IMR-90 (cell line): ENCODE data around the gene COL5A1. TPM values are rescaled to one million over a fixed set of nuclear protein-coding genes. Genes with fewer than 3 reads are reported as not detected.

Source experiments
- ATAC-seq: fragments of 200-7000 bp; cut with Tn5 transposase; 2 replicates; pipeline ENCODE4 v1.9.1; 2020; ENCODE audit warnings: low read depth, mild to moderate bottlenecking, moderate library complexity
- BruUV-seq: library from RNA; stranded (reverse); fragments of 400-500 nt; replicated peaks from 2 replicates; lab custom pipeline; 2021; lab: Mats Ljungman, UMichigan
- CTCF ChIA-PET: fragments of 300-600 bp; formaldehyde crosslinking; extraction: SDS; loops from one replicate; lab custom pipeline; 2021; ENCODE audit warnings: antibody characterized with exemption; lab: Yijun Ruan, JAX
- POLR2A ChIA-PET: fragments of 300-600 bp; sonication (Branson Sonifier 250); formaldehyde crosslinking; loops from one replicate; lab custom pipeline; 2022; ENCODE audit warnings: antibody characterized with exemption; ENCODE audit not compliant: unreplicated experiment; lab: Charles Lee
- DNase-seq: peaks from one replicate; pipeline ENCODE4 v3.0.0; 2013
- H2AFZ ChIP-seq: replicated peaks from 2 replicates; pipeline ENCODE3; 2013; ENCODE audit warnings: low read length, mild to moderate bottlenecking; ENCODE audit not compliant: poor library complexity
- H2AK5ac ChIP-seq: 2 replicates; pipeline ENCODE4 v1.6.1; 2013; ENCODE audit warnings: low read depth, low read length, inconsistent platforms
- H2AK9ac ChIP-seq: replicated peaks from 2 replicates; pipeline ENCODE3; 2013; ENCODE audit warnings: mild to moderate bottlenecking, low read depth, low read length, moderate library complexity; ENCODE audit not compliant: poor library complexity
- H2BK120ac ChIP-seq: 2 replicates; pipeline ENCODE4 v1.6.1; 2013; ENCODE audit warnings: low read depth, low read length, inconsistent platforms
- H2BK15ac ChIP-seq: 3 replicates; pipeline ENCODE4 v1.6.1; 2013; ENCODE audit warnings: low read depth, low read length, inconsistent platforms
- H2BK20ac ChIP-seq: 2 replicates; pipeline ENCODE4 v1.6.1; 2013; ENCODE audit warnings: low read depth, mild to moderate bottlenecking, inconsistent platforms, low read length, moderate library complexity
- H2BK5ac ChIP-seq: 2 replicates; pipeline ENCODE4 v1.6.1; 2013; ENCODE audit warnings: mild to moderate bottlenecking, low read depth, low read length, inconsistent platforms; ENCODE audit not compliant: poor library complexity, severe bottlenecking
- H3K14ac ChIP-seq: replicated peaks from 2 replicates; pipeline ENCODE4 v1.6.1; 2013; ENCODE audit warnings: low read depth, low read length, inconsistent platforms
- H3K18ac ChIP-seq: 2 replicates; pipeline ENCODE4 v1.6.1; 2013; ENCODE audit warnings: low read depth, low read length, control low read depth
- H3K23ac ChIP-seq: 2 replicates; pipeline ENCODE4 v1.6.1; 2013; ENCODE audit warnings: low read depth, low read length, inconsistent platforms
- H3K27ac ChIP-seq: 2 replicates; pipeline ENCODE4 v1.5.1; 2013; ENCODE audit warnings: mild to moderate bottlenecking, control low read depth, low read length; ENCODE audit not compliant: insufficient read depth
- H3K27me3 ChIP-seq: 2 replicates; pipeline ENCODE4 v1.6.1; 2013; ENCODE audit warnings: low read length; ENCODE audit not compliant: control insufficient read depth, insufficient read depth
- H3K36me3 ChIP-seq: 2 replicates; pipeline ENCODE4 v1.6.1; 2013; ENCODE audit warnings: low read length, mixed read lengths; ENCODE audit not compliant: control insufficient read depth, insufficient read depth
- H3K4ac ChIP-seq: 2 replicates; pipeline ENCODE4 v1.6.1; 2013; ENCODE audit warnings: low read depth, low read length, inconsistent platforms
- H3K4me1 ChIP-seq: 2 replicates; pipeline ENCODE4 v1.6.1; 2013; ENCODE audit warnings: low read length, mixed read lengths; ENCODE audit not compliant: control insufficient read depth, insufficient read depth
- H3K4me2 ChIP-seq: 2 replicates; pipeline ENCODE4 v1.6.1; 2013; ENCODE audit warnings: low read depth, mild to moderate bottlenecking, control low read depth, low read length, moderate library complexity
- H3K4me3 ChIP-seq: 2 replicates; pipeline ENCODE4 v1.5.1; 2013; ENCODE audit warnings: low read depth, mild to moderate bottlenecking, control low read depth, low read length, moderate library complexity; ENCODE audit not compliant: insufficient read depth
- H3K56ac ChIP-seq: 2 replicates; pipeline ENCODE4 v1.6.1; 2013; ENCODE audit warnings: low read length, inconsistent platforms; ENCODE audit not compliant: insufficient read depth; ENCODE audit errors: extremely low read depth
- H3K79me1 ChIP-seq, 2 experiments: 2 replicates each; pipeline ENCODE4 v1.6.1; 2013; ENCODE audit warnings: low read length in 2 of 2, inconsistent platforms in 1 of 2, low read depth in 1 of 2
- H3K9ac ChIP-seq: 2 replicates; pipeline ENCODE4 v1.6.1; 2013; ENCODE audit warnings: low read depth, low read length, control low read depth
- H3K9me1 ChIP-seq: 2 replicates; pipeline ENCODE4 v1.6.1; 2013; ENCODE audit warnings: low read length, inconsistent platforms; ENCODE audit not compliant: insufficient read depth
- H3K9me3 ChIP-seq: 2 replicates; pipeline ENCODE4 v1.6.1; 2013; ENCODE audit warnings: low read length; ENCODE audit not compliant: control insufficient read depth, insufficient read depth
- H4K20me1 ChIP-seq: 2 replicates; pipeline ENCODE4 v1.6.1; 2013; ENCODE audit warnings: low read length, inconsistent platforms; ENCODE audit not compliant: insufficient read depth
- H4K5ac ChIP-seq: 2 replicates; pipeline ENCODE4 v1.6.1; 2013; ENCODE audit warnings: mild to moderate bottlenecking, low read depth, low read length, control low read depth
- H4K8ac ChIP-seq, 2 experiments: 2 replicates each; pipeline ENCODE4 v1.6.1; 2013; ENCODE audit warnings: low read depth in 2 of 2, low read length in 2 of 2, control low read depth in 1 of 2, inconsistent platforms in 1 of 2
- H4K91ac ChIP-seq: 2 replicates; pipeline ENCODE4 v1.6.1; 2013; ENCODE audit warnings: low read depth, low read length, inconsistent platforms; ENCODE audit not compliant: insufficient read depth
- BHLHE40 ChIP-seq: fragments of 150-350 bp; IDR thresholded peaks from 2 replicates; pipeline ENCODE4 v1.6.1; 2016; ENCODE audit warnings: mild to moderate bottlenecking, low read depth, low read length
- FOS ChIP-seq: fragments of 150-350 bp; IDR thresholded peaks from 2 replicates; pipeline ENCODE4 v1.6.1; 2016; ENCODE audit warnings: low read depth, low read length
- MAFK ChIP-seq: IDR thresholded peaks from 2 replicates; pipeline ENCODE4 v1.6.1; 2012; ENCODE audit warnings: low read depth, low read length, improper control_type of control experiment
- NFE2L2 ChIP-seq: fragments of 150-350 bp; IDR thresholded peaks from 2 replicates; pipeline ENCODE4 v1.6.1; 2016; ENCODE audit warnings: low read depth, mild to moderate bottlenecking, low read length
- POLR2A ChIP-seq: IDR thresholded peaks from 2 replicates; pipeline ENCODE4 v1.6.1; 2012; ENCODE audit warnings: mild to moderate bottlenecking, low read depth, low read length
- RAD21 ChIP-seq: IDR thresholded peaks from 2 replicates; pipeline ENCODE4 v1.6.1; 2012; ENCODE audit warnings: low read length, improper control_type of control experiment
- RCOR1 ChIP-seq: IDR thresholded peaks from 2 replicates; pipeline ENCODE4 v1.6.1; 2012; ENCODE audit warnings: mild to moderate bottlenecking, low read length, improper control_type of control experiment; ENCODE audit not compliant: insufficient replicate concordance
- WGBS, 2 experiments: methylation state at CpG; one replicate each; pipeline versions ENCODE4 v1.1.5 to v1.1.7; 2013; ENCODE audit warnings: missing lambda C conversion rate in 2 of 2; ENCODE audit not compliant: insufficient read length in 1 of 2; ENCODE audit errors: extremely low coverage in 2 of 2; 5-methylcytosine and 5-hydroxymethylcytosine counted together
- dilution Hi-C: fragments of 300-500 bp; cut with HindIII; formaldehyde crosslinking; loops from one replicate; pipeline ENCODE4 v1.14.3; 2018; ENCODE audit warnings: low sequenced_read_pairs; ENCODE audit not compliant: unreplicated experiment
- in situ Hi-C: fragments of 300-500 bp; cut with MboI; formaldehyde crosslinking; loops from 3 replicates; pipeline ENCODE4 v1.14.3; 2019; ENCODE audit warnings: low sequenced_read_pairs, inconsistent platforms, mixed read lengths
- intact Hi-C: fragments of 100-400 bp; cut with micrococcal nuclease; formaldehyde crosslinking; loops from 2 replicates; pipeline ENCODE4 v1.10.0; 2022
- polyA plus RNA-seq, 3 experiments: library from polyadenylated mRNA; depleted of rRNA; stranded (reverse); fragments of >200 nt; gene quantifications; 2 replicates each; pipeline ENCODE4 v1.2.3, GENCODE V29; 2012; ENCODE audit warnings: low replicate concordance in 1 of 3
- total RNA-seq: library from RNA; depleted of rRNA; stranded (reverse); fragments of >200 nt; gene quantifications from 2 replicates; pipeline ENCODE4 v1.2.3, GENCODE V29; 2012
- TF ChIP-seq, protein P1 (sequence below): fragments of 150-350 bp; IDR thresholded peaks from 2 replicates; pipeline ENCODE4 v1.6.1; 2017; ENCODE audit warnings: mild to moderate bottlenecking, antibody characterized with exemption, low read length, low read depth
- TF ChIP-seq, protein P2 (sequence below): conservative IDR thresholded peaks from 2 replicates; pipeline ENCODE4 v1.5.1; 2012; ENCODE audit warnings: mild to moderate bottlenecking, low read depth, low read length, improper control_type of control experiment

Gene COL5A1
- total and polyA plus RNA-seq, 2 of the 4 experiments (the other 2 are of a cell fraction), result 19.2 to 173 TPM

DNA sequence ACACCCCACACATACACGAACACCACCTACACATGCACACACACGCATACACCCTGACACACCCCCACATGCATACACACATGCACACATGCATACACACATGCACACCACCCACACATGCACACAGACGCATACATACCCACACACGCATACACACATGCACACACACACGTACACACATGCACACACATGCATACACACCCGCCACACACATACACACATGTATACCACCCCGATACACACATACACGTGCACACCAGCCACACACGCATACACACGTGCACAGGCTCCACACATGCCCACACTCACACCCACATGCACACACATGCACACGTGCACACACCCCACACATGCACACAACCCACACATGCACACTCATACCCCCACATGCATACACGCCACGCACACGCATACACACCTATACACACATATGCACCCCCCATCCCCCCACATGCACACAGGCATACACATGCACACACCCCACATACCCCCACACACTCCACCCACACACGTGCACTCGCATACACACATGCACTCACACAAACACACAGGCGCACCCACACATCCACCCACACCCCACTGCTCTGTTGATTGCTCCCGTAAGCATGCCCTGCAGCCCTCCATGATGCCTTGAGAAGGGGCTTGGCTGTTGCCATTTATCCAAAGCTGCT, 119.3 kb downstream of the COL5A1 start:
- Histone ChIP-seq H2AFZ (peak overlapping the region; percentile 56), H3K27me3 (no peaks in the 10 kb centered on the region), H2BK15ac (no peak overlapping the region), H2BK120ac (no peak overlapping the region), H3K18ac (no peak overlapping the region), H3K27ac (no peak overlapping the region), H3K14ac (no peak overlapping the region), H4K8ac (no peak overlapping the region), H3K36me3 (peaks cover 90% of the 10 kb centered on the region), H3K9me1 (peaks cover 19% of the 10 kb centered on the region), H3K23ac (no peak overlapping the region), H4K91ac (no peak overlapping the region), H2BK5ac (peak overlapping the region; percentile 81), H3K9ac (no peak overlapping the region), H3K4ac (no peak overlapping the region), H4K20me1 (peaks cover 74% of the 10 kb centered on the region), H2AK5ac (no peak overlapping the region), H2AK9ac (peak overlapping the region; percentile 66), H3K79me1 (peaks cover 15 to 61% of the 10 kb centered on the region in 2 experiments), H3K4me3 (no peak overlapping the region), H3K4me2 (no peak overlapping the region), H4K5ac (no peak overlapping the region), H3K56ac (no peak overlapping the region), H3K9me3 (no peaks in the 10 kb centered on the region), H2BK20ac (no peak overlapping the region), H3K4me1 (no peaks in the 10 kb centered on the region)
- ChIA-PET POLR2A (no interaction called here), CTCF (no interaction called here)
- dilution Hi-C loops (no loop called here), intact Hi-C loops (no loop called here), in situ Hi-C loops (no loop called here)
- no peak for TF ChIP-seq MAFK
- no peak for TF ChIP-seq RAD21
- no peak for TF ChIP-seq RCOR1
- no peak for TF ChIP-seq NFE2L2
- TF ChIP-seq, protein P1, sequence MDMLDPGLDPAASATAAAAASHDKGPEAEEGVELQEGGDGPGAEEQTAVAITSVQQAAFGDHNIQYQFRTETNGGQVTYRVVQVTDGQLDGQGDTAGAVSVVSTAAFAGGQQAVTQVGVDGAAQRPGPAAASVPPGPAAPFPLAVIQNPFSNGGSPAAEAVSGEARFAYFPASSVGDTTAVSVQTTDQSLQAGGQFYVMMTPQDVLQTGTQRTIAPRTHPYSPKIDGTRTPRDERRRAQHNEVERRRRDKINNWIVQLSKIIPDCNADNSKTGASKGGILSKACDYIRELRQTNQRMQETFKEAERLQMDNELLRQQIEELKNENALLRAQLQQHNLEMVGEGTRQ, result no peak
- TF ChIP-seq, protein P2, sequence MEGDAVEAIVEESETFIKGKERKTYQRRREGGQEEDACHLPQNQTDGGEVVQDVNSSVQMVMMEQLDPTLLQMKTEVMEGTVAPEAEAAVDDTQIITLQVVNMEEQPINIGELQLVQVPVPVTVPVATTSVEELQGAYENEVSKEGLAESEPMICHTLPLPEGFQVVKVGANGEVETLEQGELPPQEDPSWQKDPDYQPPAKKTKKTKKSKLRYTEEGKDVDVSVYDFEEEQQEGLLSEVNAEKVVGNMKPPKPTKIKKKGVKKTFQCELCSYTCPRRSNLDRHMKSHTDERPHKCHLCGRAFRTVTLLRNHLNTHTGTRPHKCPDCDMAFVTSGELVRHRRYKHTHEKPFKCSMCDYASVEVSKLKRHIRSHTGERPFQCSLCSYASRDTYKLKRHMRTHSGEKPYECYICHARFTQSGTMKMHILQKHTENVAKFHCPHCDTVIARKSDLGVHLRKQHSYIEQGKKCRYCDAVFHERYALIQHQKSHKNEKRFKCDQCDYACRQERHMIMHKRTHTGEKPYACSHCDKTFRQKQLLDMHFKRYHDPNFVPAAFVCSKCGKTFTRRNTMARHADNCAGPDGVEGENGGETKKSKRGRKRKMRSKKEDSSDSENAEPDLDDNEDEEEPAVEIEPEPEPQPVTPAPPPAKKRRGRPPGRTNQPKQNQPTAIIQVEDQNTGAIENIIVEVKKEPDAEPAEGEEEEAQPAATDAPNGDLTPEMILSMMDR, result no peak
- TF ChIP-seq FOS, result no peak
- TF ChIP-seq POLR2A, result no peak
- TF ChIP-seq BHLHE40, result no peak
- ATAC-seq (no peak), DNase-seq (no peak)
- TSS peak; percentile 41 for BruUV-seq
- 95% methylated on average over 15 of the region's 18 CpGs; no CpG with 5 or more reads in 1 of the 2 experiments for WGBS, 2 experiments
